SK-N-MC (cell line): ENCODE results near the gene KDM3B.
A peak's percentile ranks its signal among the peaks of the same experiment; 100 is the strongest.

ENCODE experiments used
- DNase-seq: peaks from one replicate; pipeline ENCODE4 v3.0.0-alpha.2; 2011; ENCODE audit warnings: low read depth, low spot score
- H3K27ac ChIP-seq: fragments of 200-600 bp; sonication (generic); 2 replicates; pipeline ENCODE4 v1.5.1; 2016; ENCODE audit warnings: mixed run types
- H3K36me3 ChIP-seq: fragments of 200-600 bp; sonication (generic); 2 replicates; pipeline ENCODE4 v1.6.1; 2017; ENCODE audit warnings: antibody characterized with exemption, low read length, mixed read lengths; ENCODE audit not compliant: insufficient read depth
- H3K4me3 ChIP-seq: fragments of 200-600 bp; sonication (generic); 2 replicates; pipeline ENCODE4 v1.5.1; 2016
- H3K9ac ChIP-seq: fragments of 200-600 bp; sonication (generic); 2 replicates; pipeline ENCODE4 v1.8.0; 2017; ENCODE audit warnings: mixed run types, mixed read lengths; ENCODE audit not compliant: insufficient read length
- H3K9me3 ChIP-seq: fragments of 200-600 bp; sonication (generic); 2 replicates; pipeline ENCODE4 v1.6.1; 2017; ENCODE audit warnings: low read depth, mild to moderate bottlenecking, antibody characterized with exemption, low read length, moderate library complexity, mixed read lengths
- EZH2 ChIP-seq: fragments of 200-600 bp; sonication (generic); IDR thresholded peaks from one replicate; pipeline ENCODE4 v1.6.1; 2017; ENCODE audit warnings: antibody characterized with exemption
- FOXP2 ChIP-seq: optimal IDR thresholded peaks from 2 replicates; pipeline ENCODE3; 2011; ENCODE audit warnings: mild to moderate bottlenecking, moderate library complexity; ENCODE audit not compliant: insufficient read depth; ENCODE audit errors: extremely low read length, control extremely low read depth
- POLR2AphosphoS5 ChIP-seq: IDR thresholded peaks from 2 replicates; pipeline ENCODE4 v1.6.1; 2012; ENCODE audit warnings: mild to moderate bottlenecking, low read depth, low read length, borderline replicate concordance

The KDM3B gene

DNA sequence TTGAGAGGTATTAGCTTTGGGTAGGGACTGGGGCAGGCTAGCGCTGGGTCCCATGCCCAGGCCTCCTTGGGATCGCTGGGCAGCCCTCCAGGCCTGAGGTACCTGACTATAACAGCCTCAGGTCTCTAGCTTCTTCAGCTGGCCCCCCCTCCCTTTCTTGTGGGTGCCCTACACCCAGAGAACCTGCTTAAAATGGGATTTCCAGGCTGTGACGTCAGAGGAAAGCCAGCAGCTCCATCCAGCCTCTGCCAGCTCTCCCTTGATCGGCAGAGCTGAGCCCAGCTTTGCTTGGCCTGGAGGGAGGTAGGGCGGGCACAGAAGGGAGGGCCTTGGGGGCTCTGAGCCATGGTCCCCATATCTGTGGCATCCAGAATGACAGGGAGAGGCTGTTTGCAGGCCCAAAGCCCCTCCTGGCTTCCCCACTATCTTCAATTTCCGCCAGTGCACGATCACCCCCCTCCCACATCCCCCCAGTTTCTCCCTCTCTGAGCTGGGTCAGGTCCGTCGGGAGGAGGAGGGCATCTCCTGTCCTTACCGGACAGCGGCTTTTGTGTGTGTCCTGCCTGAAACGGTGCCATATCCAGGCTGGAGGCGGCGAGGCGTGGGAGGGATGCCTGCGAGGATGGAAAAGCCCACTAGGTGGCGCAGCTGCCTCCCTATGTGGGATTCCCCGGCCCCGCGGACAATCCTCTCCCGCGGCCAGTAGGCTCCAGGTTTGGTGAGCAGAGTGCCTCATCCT lies 97.2 kb downstream of the KDM3B start:
- Histone ChIP-seq H3K36me3 (no peaks in the 10 kb centered on the region), H3K27ac (no peak overlapping the region), H3K9ac (peak overlapping the region; percentile 48), H3K4me3 (peak overlapping the region; percentile 43), H3K9me3 (no peaks in the 10 kb centered on the region)
- DNase-seq, result no peak
- TF ChIP-seq EZH2 (no peak), POLR2AphosphoS5 (no peak), FOXP2 (no peak)

DNA sequence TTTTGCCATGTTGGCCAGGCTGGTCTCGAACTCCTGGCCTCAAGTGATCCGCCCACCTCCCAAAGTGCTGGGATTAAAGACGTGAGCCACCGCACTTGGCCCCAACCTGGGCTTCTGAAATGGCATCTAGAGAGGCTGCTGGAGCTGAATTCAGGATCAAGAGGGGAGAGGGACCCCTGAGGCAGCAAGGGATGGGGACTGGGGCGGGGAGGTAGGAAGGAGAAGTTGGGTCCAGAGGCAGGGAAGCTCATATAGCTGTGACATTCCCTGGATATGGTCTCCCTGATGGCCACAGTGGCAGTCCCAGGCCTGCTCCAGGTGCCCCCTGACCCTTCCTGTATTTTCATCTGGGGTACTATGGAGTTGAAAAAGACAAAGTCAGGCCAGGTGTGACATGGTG lies 98.5 kb downstream of the KDM3B start:
- Histone ChIP-seq H3K27ac (no peak overlapping the region), H3K9ac (no peak overlapping the region), H3K9me3 (no peaks in the 10 kb centered on the region), H3K36me3 (no peaks in the 10 kb centered on the region), H3K4me3 (no peak overlapping the region)
- no peak for TF ChIP-seq EZH2
- no peak for DNase-seq

DNA sequence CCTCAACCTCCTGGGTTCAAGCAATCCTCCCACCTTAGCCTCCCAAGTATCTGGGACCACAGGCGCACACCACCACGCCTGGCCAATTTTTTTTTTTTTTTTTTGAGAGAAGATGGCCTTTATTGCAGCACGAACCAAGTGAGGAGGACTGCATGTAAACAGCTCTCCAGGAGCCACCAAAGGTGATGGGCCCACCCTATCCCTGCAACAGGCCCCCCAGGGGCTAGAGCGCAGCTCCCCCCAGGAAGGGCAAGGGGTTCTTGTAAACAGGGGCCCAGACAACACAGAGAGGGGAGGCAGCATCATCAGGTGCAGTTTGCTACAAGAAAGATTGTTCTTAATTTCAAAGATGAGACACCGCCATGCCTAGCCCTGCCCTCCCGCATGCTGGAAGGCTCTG lies 100.2 kb downstream of the KDM3B start:
- Histone ChIP-seq H3K36me3 (no peaks in the 10 kb centered on the region), H3K9me3 (no peaks in the 10 kb centered on the region), H3K27ac (no peak overlapping the region), H3K4me3 (no peak overlapping the region), H3K9ac (no peak overlapping the region)
- TF ChIP-seq FOXP2 (no peak), EZH2 (no peak), POLR2AphosphoS5 (no peak)
- no peak for DNase-seq

DNA sequence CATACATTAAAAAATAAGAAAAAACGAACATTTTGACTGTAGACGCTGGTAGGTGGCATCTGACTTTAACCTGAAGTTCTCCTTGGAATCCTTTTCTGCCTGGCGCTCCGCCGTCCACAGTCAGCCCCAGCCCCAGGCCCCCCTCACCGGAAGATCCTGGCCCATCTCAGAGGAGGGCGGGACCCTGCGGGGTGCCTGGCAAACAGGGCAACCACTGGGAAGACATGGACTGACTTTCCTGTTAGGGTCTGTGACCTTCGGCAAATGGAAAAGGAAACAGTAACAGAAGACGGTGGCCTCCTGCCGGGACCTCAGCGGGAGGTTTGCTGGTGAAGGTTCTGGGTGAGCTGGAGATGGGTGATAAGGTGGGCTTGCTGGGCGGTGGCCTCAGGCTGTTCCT lies 101.1 kb downstream of the KDM3B start:
- no peak for TF ChIP-seq POLR2AphosphoS5
- TF ChIP-seq EZH2, result no peak
- no peak for TF ChIP-seq FOXP2
- H3K4me3 ChIP-seq, result no peak overlapping the region
- H3K9me3 ChIP-seq, result no peaks in the 10 kb centered on the region
- H3K9ac ChIP-seq, result no peak overlapping the region
- H3K27ac ChIP-seq, result no peak overlapping the region
- DNase-seq, result no peak
- no peaks in the 10 kb centered on the region for H3K36me3 ChIP-seq

DNA sequence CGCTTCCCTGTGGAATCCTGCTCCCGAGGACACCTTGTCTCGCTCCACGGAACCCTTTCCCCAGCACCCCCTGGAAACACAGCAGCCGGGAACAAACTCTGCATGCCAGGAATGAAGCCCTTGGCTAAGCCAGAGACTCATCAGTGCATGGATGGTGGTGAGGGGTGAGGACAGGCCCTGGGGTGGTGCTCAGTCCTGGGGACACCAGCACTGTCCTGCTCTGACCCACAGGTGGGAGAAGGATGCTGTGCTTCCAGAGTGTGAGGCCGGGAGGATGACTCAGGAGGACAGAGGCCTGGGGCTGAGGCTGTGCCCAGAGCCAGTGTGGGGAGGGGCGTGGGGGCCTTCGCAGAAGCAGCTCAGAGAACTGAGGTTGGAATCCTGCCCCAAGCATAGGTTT lies 101.6 kb downstream of the KDM3B start:
- DNase-seq, result no peak
- TF ChIP-seq POLR2AphosphoS5, result no peak
- Histone ChIP-seq H3K36me3 (no peaks in the 10 kb centered on the region), H3K9me3 (no peaks in the 10 kb centered on the region), H3K9ac (no peak overlapping the region), H3K4me3 (no peak overlapping the region), H3K27ac (no peak overlapping the region)

DNA sequence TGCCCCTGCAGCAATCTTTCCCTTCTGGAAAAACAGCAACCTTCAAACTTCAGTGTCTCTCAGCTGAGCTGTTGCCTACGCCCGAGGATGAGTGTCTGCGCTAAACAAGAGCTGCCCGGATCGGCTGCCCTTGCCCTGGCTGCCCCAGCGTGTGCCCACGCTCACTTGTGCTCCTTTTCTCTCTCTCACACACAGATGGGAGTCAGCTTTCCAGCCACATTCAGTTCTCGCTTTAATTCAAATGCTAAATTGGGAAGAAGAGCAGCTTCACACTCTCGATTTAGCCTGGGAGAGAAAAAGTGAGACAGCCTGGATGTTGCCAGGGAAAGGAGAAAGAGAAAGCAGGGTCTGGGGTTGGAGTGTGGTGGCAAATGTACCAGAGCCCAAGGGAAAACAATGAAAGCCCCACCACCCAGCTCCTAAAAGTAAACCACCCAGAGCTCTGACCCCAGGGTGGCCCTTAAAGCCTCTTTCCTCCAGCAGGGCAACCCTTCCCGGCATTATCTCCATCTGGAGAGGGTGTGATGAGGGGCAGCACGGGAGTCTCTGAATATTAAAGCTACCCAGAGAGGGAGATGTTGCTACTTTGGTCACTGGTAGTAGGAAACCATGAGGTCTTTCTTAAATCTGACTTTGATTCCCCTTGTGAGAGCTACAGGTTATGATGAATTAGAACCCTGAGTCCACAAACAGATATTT lies 102.9 kb downstream of the KDM3B start:
- Histone ChIP-seq H3K27ac (no peak overlapping the region), H3K36me3 (no peaks in the 10 kb centered on the region), H3K9me3 (no peaks in the 10 kb centered on the region), H3K4me3 (no peak overlapping the region), H3K9ac (no peak overlapping the region)
- TF ChIP-seq EZH2 (no peak), FOXP2 (no peak), POLR2AphosphoS5 (no peak)
- DNase-seq, result no peak

DNA sequence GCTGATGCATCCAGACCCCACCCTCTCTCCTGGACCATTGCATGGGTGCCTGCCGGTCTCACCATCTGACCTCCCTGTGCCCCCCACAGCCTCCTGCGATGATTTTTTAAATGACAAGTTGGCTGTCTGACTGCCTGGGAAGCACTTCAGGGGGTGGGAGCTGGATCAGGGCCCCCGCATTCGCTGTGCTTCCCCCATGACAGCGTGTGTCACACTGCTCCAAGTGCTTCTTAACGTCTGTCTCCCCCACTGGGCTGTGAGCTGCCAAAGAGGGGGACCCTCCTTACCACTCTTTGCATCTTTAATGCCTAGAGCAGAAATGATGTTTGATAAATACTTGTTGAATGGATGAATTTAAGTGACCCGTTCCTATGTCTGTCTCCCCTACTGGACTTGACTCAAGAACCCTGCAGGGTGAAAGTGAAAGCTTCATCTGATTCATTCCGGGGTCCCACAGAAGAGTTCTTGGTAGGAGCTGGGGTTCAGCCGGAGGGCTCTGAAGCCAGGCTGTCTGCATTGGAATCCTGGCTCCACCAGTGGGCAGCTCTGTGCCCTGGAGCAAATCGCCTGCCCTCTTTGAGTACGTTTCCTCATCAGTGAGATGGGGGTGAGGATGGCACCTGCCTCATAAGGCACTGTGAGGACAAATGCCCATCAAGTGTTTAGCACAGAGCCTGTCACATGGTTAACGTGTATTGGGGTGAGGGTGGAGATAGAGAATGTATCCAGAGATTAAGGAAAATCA lies 105.2 kb downstream of the KDM3B start:
- H3K9me3 ChIP-seq, result no peaks in the 10 kb centered on the region
- no peak overlapping the region for H3K9ac ChIP-seq
- DNase-seq, result no peak
- no peak overlapping the region for H3K27ac ChIP-seq
- TF ChIP-seq EZH2, result no peak
- no peak for TF ChIP-seq POLR2AphosphoS5
- H3K4me3 ChIP-seq, result no peak overlapping the region
- H3K36me3 ChIP-seq, result no peaks in the 10 kb centered on the region

DNA sequence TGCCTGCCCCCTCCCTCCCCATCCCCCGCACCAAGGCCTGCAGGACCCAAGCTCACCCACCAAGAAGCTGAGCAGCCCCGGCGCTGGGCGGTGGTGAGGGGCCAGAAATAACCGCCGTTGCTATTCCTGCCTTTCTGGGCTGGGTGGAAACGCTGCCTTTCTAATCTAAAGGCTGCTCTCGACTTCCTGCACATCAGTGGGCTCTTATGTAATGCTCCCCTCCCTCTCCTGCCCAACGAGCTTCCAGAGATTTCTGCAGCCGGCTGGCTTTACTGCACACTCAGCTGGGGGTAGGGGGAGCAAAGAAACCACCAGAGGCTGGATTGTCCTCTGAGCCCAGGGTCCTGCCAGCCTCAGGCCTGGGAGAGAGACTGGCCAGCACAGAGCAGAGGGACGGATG lies 105.9 kb downstream of the KDM3B start:
- Histone ChIP-seq H3K4me3 (no peak overlapping the region), H3K9me3 (no peaks in the 10 kb centered on the region), H3K36me3 (no peaks in the 10 kb centered on the region), H3K9ac (no peak overlapping the region), H3K27ac (no peak overlapping the region)
- no peak for DNase-seq
- no peak for TF ChIP-seq POLR2AphosphoS5
- no peak for TF ChIP-seq EZH2
- TF ChIP-seq FOXP2, result no peak

DNA sequence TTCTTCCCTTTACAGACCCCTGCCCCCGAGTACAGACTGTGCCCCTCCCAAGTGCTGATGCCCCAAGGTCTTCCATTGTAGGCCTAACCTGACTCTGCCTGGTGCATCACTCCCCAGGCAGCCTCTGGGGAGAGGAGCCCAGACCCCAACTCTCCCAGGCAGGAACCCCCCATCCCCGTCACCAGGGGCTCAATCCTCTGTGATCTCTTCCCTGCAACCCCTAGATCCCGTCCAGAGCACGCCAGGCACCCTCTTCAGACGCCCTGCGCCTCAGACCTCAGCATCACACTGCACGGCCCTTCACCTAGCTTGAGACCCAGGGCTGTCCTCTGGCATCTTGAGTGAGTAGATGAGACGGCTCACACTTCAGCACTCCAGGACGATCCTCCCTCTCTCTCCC lies 106.4 kb downstream of the KDM3B start:
- no peaks in the 10 kb centered on the region for H3K36me3 ChIP-seq
- no peak overlapping the region for H3K9ac ChIP-seq
- H3K27ac ChIP-seq, result no peak overlapping the region
- no peak overlapping the region for H3K4me3 ChIP-seq
- no peak for TF ChIP-seq FOXP2
- TF ChIP-seq POLR2AphosphoS5, result no peak
- TF ChIP-seq EZH2, result no peak
- no peaks in the 10 kb centered on the region for H3K9me3 ChIP-seq
- no peak for DNase-seq
